ENCODE measurements around the gene CASZ1.

The CASZ1 gene

DNA sequence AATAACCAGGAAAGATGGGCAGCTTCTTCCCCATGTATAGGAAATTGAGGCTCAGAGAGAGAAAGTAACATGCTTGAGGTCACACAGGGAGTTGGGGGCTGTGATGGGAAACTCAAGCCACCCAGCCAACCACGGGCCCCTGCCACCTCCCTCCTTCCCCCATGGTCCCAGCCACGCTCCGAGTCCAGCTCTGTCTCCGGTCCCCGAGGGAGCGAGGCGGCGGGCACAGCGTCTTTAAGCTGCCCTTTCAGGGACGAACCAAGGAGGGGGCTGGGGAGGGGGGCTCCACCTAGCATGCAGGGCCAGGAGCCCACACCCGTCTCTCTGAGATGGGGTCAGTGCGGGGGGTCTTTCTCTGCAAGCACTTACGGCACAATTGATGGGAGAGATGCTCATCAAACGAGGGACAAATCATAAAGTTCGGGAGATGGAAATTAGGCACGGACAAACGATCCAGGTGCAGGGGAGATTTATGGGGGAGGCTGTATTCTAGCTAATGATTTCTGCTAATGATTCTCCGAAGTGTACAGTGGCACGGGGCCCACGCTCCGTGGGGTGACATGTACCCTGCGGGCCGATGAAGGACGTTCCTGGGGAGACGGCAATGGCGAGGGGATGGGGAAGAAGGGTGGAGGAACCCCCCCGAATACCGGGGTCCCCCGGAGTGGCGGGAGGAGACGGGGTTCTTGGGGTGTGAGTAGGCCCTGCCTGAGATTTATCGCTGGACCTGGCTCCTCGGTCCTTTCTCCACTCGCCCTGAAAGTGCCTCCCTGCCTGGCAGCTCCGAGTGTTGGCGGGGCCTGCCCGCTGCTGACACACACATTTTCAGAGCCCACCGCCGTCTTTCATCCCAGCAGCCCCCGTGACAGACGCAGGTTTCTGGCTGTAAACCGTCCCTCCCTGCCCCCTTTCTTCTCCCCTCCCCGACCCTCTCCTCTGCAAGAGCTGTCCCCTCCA lies 31.2 kb upstream of the CASZ1 start:
- TF ChIP-seq, protein P1, sequence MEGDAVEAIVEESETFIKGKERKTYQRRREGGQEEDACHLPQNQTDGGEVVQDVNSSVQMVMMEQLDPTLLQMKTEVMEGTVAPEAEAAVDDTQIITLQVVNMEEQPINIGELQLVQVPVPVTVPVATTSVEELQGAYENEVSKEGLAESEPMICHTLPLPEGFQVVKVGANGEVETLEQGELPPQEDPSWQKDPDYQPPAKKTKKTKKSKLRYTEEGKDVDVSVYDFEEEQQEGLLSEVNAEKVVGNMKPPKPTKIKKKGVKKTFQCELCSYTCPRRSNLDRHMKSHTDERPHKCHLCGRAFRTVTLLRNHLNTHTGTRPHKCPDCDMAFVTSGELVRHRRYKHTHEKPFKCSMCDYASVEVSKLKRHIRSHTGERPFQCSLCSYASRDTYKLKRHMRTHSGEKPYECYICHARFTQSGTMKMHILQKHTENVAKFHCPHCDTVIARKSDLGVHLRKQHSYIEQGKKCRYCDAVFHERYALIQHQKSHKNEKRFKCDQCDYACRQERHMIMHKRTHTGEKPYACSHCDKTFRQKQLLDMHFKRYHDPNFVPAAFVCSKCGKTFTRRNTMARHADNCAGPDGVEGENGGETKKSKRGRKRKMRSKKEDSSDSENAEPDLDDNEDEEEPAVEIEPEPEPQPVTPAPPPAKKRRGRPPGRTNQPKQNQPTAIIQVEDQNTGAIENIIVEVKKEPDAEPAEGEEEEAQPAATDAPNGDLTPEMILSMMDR (IDR thresholded peaks at IDR 0.05; ENCODE audit: low read depth, low read length, missing control alignments) = no peak
- no peaks in the 10 kb centered on the region for H3K36me3 ChIP-seq (replicated peaks)
- peaks cover 28% of the 10 kb centered on the region for H3K27me3 ChIP-seq (replicated peaks)
- no peak overlapping the region for H3K27ac ChIP-seq
- no peak overlapping the region for H3K4me3 ChIP-seq (ENCODE audit: low read depth, low read length)
- in situ Hi-C loops (cut with HindIII; ENCODE audit: low pct_ligation_motif_present, low sequenced_read_pairs) = no loop called here
- no peak for DNase-seq

DNA sequence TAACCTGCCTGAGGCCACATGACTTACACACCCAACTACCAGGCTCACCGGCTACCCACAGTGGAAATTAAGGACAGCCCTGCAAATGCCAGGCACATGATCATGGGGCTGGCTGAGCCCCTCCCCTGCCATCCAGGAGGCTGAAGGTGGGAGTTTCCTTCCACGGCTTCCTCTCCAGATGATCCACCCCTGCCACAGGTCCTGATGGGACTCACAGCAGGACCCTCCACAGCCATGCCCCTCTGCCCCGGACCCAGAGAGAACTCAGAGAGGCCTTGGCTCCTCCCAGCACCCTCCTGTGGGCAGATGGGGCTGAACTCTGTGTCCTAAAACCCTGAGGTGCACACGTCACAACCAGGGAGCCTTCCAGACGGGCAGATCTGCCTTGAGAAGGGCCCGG lies 29.1 kb upstream of the CASZ1 start:
- H3K4me3 ChIP-seq (ENCODE audit: low read depth, low read length) = no peak overlapping the region
- TF ChIP-seq, protein P1 (IDR thresholded peaks at IDR 0.05; ENCODE audit: low read depth, low read length, missing control alignments) = no peak
- H3K27me3 ChIP-seq (replicated peaks) = peaks cover 28% of the 10 kb centered on the region
- no peak for DNase-seq
- no peak overlapping the region for H3K27ac ChIP-seq
- no peaks in the 10 kb centered on the region for H3K36me3 ChIP-seq (replicated peaks)
- in situ Hi-C loops (cut with HindIII; ENCODE audit: low pct_ligation_motif_present, low sequenced_read_pairs) = no loop called here

DNA sequence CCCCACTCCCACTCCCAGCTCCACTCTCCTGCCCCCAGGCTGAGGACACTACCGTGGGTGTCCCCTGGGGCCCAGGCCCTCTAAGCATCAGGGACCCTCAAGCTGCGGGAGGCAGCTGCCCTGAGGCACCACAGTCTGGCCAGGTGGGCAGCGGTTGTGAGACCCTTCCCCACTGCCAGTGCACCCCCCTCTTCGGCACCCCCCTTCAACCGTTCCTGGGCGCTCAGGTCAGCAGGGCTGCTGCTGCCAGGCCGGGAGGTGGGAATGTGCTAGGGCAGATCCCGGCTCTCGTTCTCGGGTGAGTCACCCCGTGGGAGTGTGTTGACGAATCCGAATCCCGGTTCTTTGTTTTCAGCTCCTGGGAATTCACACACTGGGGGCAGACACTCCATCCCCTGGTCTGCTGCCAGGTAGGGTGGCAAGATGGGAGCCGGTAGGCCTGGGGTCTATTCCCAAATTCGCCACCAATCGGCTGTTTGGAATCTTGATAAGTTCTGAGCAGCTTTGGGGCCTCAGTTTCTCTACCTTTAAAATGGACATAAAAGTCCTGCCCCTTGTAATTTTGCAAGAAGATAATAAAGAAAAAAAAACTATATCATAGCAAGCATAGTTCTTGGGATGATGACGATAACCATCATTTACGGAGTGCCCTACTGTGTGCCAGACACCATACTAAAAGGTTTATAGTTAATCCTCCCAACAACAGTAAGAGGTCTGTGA lies 28.5 kb upstream of the CASZ1 start:
- Histone ChIP-seq H3K4me3 (ENCODE audit: low read depth, low read length) (no peak overlapping the region), H3K27ac (no peak overlapping the region), H3K36me3 (replicated peaks) (no peaks in the 10 kb centered on the region), H3K27me3 (replicated peaks) (peaks cover 28% of the 10 kb centered on the region)
- in situ Hi-C loops (cut with HindIII; ENCODE audit: low pct_ligation_motif_present, low sequenced_read_pairs) = no loop called here
- peak; percentile 51 for DNase-seq
- TF ChIP-seq, protein P1 (IDR thresholded peaks at IDR 0.05; ENCODE audit: low read depth, low read length, missing control alignments) = no peak

DNA sequence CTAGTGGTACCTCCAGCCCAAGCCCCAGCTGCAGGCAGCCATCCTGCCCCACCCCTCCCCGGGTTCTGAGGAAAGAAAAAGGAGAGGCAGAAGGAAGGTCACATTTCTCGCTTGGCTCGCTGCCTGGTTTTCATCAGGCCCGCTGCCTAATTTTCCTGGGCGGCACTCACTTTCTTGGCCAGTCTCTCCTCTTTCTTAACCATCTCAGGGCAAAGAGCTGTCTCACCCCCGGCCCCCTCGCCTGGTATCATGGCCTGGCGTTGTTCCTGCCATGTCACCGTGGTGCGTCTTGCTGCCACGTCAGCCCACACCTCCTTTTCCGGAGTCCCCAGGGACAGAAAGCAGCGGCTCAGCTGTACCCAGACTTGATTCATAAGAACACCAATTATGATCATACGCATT lies 26.6 kb upstream of the CASZ1 start:
- Histone ChIP-seq H3K4me3 (ENCODE audit: low read depth, low read length) (no peak overlapping the region), H3K27me3 (replicated peaks) (peaks cover 15% of the 10 kb centered on the region), H3K36me3 (replicated peaks) (no peaks in the 10 kb centered on the region), H3K27ac (no peak overlapping the region)
- TF ChIP-seq, protein P1 (IDR thresholded peaks at IDR 0.05; ENCODE audit: low read depth, low read length, missing control alignments) = no peak
- in situ Hi-C loops (cut with HindIII; ENCODE audit: low pct_ligation_motif_present, low sequenced_read_pairs) = no loop called here
- DNase-seq = no peak

DNA sequence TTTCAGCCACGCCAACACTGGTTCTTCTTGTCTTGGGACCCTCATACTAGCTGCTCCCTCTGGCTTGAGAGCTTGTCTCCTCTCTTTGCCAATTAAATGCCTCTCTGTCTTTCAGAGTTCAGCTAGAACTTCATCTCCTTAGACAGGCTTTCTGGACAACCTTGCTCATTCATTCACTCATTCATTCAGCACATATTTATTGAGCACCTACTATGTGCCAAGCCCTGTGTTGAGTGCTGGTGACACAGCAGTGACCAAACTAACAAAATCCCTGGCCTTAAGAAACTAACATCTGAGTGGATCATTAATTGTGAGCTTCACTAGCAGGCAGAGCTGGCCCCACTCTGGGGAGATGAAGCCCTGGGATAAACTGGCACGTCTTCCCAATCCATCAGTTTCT lies 24.9 kb upstream of the CASZ1 start:
- no peaks in the 10 kb centered on the region for H3K36me3 ChIP-seq (replicated peaks)
- H3K27me3 ChIP-seq (replicated peaks) = peaks cover 4% of the 10 kb centered on the region
- in situ Hi-C loops (cut with HindIII; ENCODE audit: low pct_ligation_motif_present, low sequenced_read_pairs) = no loop called here
- DNase-seq = no peak
- no peak overlapping the region for H3K4me3 ChIP-seq (ENCODE audit: low read depth, low read length)
- TF ChIP-seq, protein P1 (IDR thresholded peaks at IDR 0.05; ENCODE audit: low read depth, low read length, missing control alignments) = no peak
- H3K27ac ChIP-seq = no peak overlapping the region
